SHP77 treated with DMSO at 0.1 percent for 48 hours (cell line): ENCODE measurements around the gene CCDC92B.
"Not testable (repeated sequence)": the region's sequence is repeated elsewhere in the genome, so short reads cannot be mapped to it uniquely, and the experiment has no call there.

ENCODE experiments used
- DNase-seq: peaks from one replicate; lab custom pipeline; 2025; lab: John Stamatoyannopoulos, UW

CCDC92B gene

GRCh38 chr17:2703606-2704005, 45.8 kb downstream of the CCDC92B start:
- DNase-seq = no peak

- no peak for DNase-seq
These were observed 46.3 kb downstream of the CCDC92B start for GRCh38 chr17:2703181-2703580.

- no peak for DNase-seq
These were observed 47.3 kb downstream of the CCDC92B start for GRCh38 chr17:2701996-2702741.

GRCh38 chr17:2701161-2701995, 48.1 kb downstream of the CCDC92B start:
- DNase-seq = no peak

- DNase-seq = no peak
These were observed 48.8 kb downstream of the CCDC92B start for GRCh38 chr17:2700491-2701141.

- no peak for DNase-seq
These were observed 49.4 kb downstream of the CCDC92B start for GRCh38 chr17:2700030-2700490.

- DNase-seq = not testable (repeated sequence)
These were observed 50.1 kb downstream of the CCDC92B start for GRCh38 chr17:2699216-2699805.

- no peak for DNase-seq
These were observed 51.8 kb downstream of the CCDC92B start for GRCh38 chr17:2697611-2698162.

- no peak for DNase-seq
These were observed 53.3 kb downstream of the CCDC92B start for GRCh38 chr17:2695961-2696760.

- no peak for DNase-seq
These were observed 54.0 kb downstream of the CCDC92B start for GRCh38 chr17:2695243-2695960.

GRCh38 chr17:2694381-2695242, 54.8 kb downstream of the CCDC92B start:
- no peak for DNase-seq

- DNase-seq = no peak
These were observed 55.7 kb downstream of the CCDC92B start for GRCh38 chr17:2693561-2694380.

- DNase-seq = no peak
These were observed 56.7 kb downstream of the CCDC92B start for GRCh38 chr17:2692781-2693135.

- DNase-seq = no peak
These were observed 57.3 kb downstream of the CCDC92B start for GRCh38 chr17:2691965-2692780.

- DNase-seq = no peak
These were observed 58.2 kb downstream of the CCDC92B start for GRCh38 chr17:2691069-2691871.

- DNase-seq = no peak
These were observed 59.0 kb downstream of the CCDC92B start for GRCh38 chr17:2690165-2691068.
